ENCODE data around the gene NRSN1. TPM values are rescaled to one million over a fixed set of nuclear protein-coding genes. Genes with fewer than 3 reads are reported as not detected.

Gene NRSN1
- total and polyA plus RNA-seq, 2 experiments from 2014 or later = 0.68 to 1.5 TPM

GRCh38 chr6:24149836-24150235, 23.8 kb downstream of the NRSN1 start (continued):
- TF ChIP-seq ETS1 (IDR thresholded peaks at IDR 0.05) (no peak), EZH2 (IDR thresholded peaks at IDR 0.05; ENCODE audit: low read depth, unreplicated experiment) (no peak), CTCF (conservative IDR thresholded peaks at IDR 0.05; ENCODE audit: low read depth in 2 of 2) (no peak)

- H3K9me2 ChIP-seq (ENCODE audit: insufficient read depth) = no peaks in the 10 kb centered on the region
- no peak for TF ChIP-seq STAT1 (IDR thresholded peaks at IDR 0.05; ENCODE audit: unreplicated experiment)
- Mint-ChIP-seq H3K27me3 (ENCODE audit: insufficient read depth, low read depth, poor library complexity) (no peaks in the 10 kb centered on the region), H3K27ac (no peak overlapping the region), H3K9me3 (no peaks in the 10 kb centered on the region; the same call in 2 of the 3 replicates), H3K4me1 (no peaks in the 10 kb centered on the region), H3K36me3 (ENCODE audit: low read depth) (no peaks in the 10 kb centered on the region), H3K4me3 (no peak overlapping the region)
- no peaks in the 10 kb centered on the region for H3K4me1 ChIP-seq (ENCODE audit: insufficient read depth)
- no peaks in the 10 kb centered on the region for H3K79me2 ChIP-seq (replicated peaks; ENCODE audit: insufficient read depth)
- H3K27me3 ChIP-seq (ENCODE audit: insufficient read depth) = no peaks in the 10 kb centered on the region
- H3K27ac ChIP-seq (ENCODE audit: low read depth) = no peak overlapping the region
- H4K20me1 ChIP-seq (replicated peaks; ENCODE audit: insufficient read depth) = no peaks in the 10 kb centered on the region
- H3K4me2 ChIP-seq = no peak overlapping the region
- ATAC-seq = no peak
- no peaks in the 10 kb centered on the region for H3F3A ChIP-seq (replicated peaks; ENCODE audit: low read depth)
- H3K4me3 ChIP-seq = no peak overlapping the region
- no peak overlapping the region for H2AFZ ChIP-seq
- DNase-seq (ENCODE audit: low spot score) = no peak
- H3K36me3 ChIP-seq (ENCODE audit: insufficient read depth) = no peaks in the 10 kb centered on the region
Observed at GRCh38 chr6:24152014-24152413, 26.0 kb downstream of the NRSN1 start.

- Histone ChIP-seq H3K27ac (ENCODE audit: low read depth) (no peak overlapping the region), H3F3A (replicated peaks; ENCODE audit: low read depth) (no peaks in the 10 kb centered on the region), H3K79me2 (replicated peaks; ENCODE audit: insufficient read depth) (no peaks in the 10 kb centered on the region), H3K36me3 (ENCODE audit: insufficient read depth) (no peaks in the 10 kb centered on the region), H2AFZ (no peak overlapping the region), H3K27me3 (ENCODE audit: insufficient read depth) (no peaks in the 10 kb centered on the region), H3K4me3 (no peak overlapping the region), H3K4me2 (no peak overlapping the region), H4K20me1 (replicated peaks; ENCODE audit: insufficient read depth) (no peaks in the 10 kb centered on the region), H3K9me2 (ENCODE audit: insufficient read depth) (no peaks in the 10 kb centered on the region), H3K4me1 (ENCODE audit: insufficient read depth) (no peaks in the 10 kb centered on the region)
- Mint-ChIP-seq H3K27ac (no peak overlapping the region), H3K4me3 (no peak overlapping the region), H3K4me1 (no peaks in the 10 kb centered on the region), H3K27me3 (ENCODE audit: insufficient read depth, low read depth, poor library complexity) (no peaks in the 10 kb centered on the region), H3K36me3 (ENCODE audit: low read depth) (no peaks in the 10 kb centered on the region), H3K9me3 (no peaks in the 10 kb centered on the region; the same call in 2 of the 3 replicates)
- DNase-seq (ENCODE audit: low spot score) = no peak
- ATAC-seq = no peak
- TF ChIP-seq ETS1 (IDR thresholded peaks at IDR 0.05) (no peak), JUNB (IDR thresholded peaks at IDR 0.05; ENCODE audit: unreplicated experiment) (no peak), REST (IDR thresholded peaks at IDR 0.05; ENCODE audit: unreplicated experiment) (no peak)
Observed at GRCh38 chr6:24154121-24154520, 28.1 kb downstream of the NRSN1 start.
